ENCODE results near the gene IQCN. TPM values are rescaled to one million over a fixed set of nuclear protein-coding genes. Genes with fewer than 3 reads are reported as not detected.

Gene IQCN
- total and polyA plus RNA-seq, 2 donors = 1.3 to 1.8 TPM

GRCh38 chr19:18271433-18271841, 2.8 kb downstream of the IQCN start:
- Histone ChIP-seq H3K36me3 (ENCODE audit: insufficient read depth) (peaks cover 2% of the 10 kb centered on the region), H3K4me3 (ENCODE audit: low read depth, low read length) (no peak overlapping the region), H3K27ac (ENCODE audit: low read depth) (no peak overlapping the region), H3K4me1 (ENCODE audit: insufficient read depth) (peaks cover 2% of the 10 kb centered on the region)
- whole genome bisulfite sequencing = 29% methylated on average over 6 of the region's 6 CpGs
- no peak for DNase-seq (ENCODE audit: extremely low spot score)

- Histone ChIP-seq H3K4me1 (ENCODE audit: insufficient read depth) (no peaks in the 10 kb centered on the region), H3K36me3 (ENCODE audit: insufficient read depth) (peaks cover 4% of the 10 kb centered on the region), H3K27ac (ENCODE audit: low read depth) (no peak overlapping the region), H3K4me3 (ENCODE audit: low read depth, low read length) (no peak overlapping the region)
- WGBS = 88% methylated on average over 9 of the region's 9 CpGs
- DNase-seq (ENCODE audit: extremely low spot score) = no peak
These were observed 3.9 kb downstream of the IQCN start for GRCh38 chr19:18270326-18270725.

- peaks cover 6% of the 10 kb centered on the region for H3K36me3 ChIP-seq (ENCODE audit: insufficient read depth)
- WGBS = 77% methylated on average over 2 of the region's 2 CpGs
- H3K27ac ChIP-seq (ENCODE audit: low read depth) = no peak overlapping the region
- no peaks in the 10 kb centered on the region for H3K4me1 ChIP-seq (ENCODE audit: insufficient read depth)
- no peak overlapping the region for H3K4me3 ChIP-seq (ENCODE audit: low read depth, low read length)
- DNase-seq (ENCODE audit: extremely low spot score) = no peak
These were observed 5.1 kb downstream of the IQCN start for GRCh38 chr19:18269070-18269723.

- WGBS = 91% methylated on average over 42 of the region's 42 CpGs
- DNase-seq (ENCODE audit: extremely low spot score) = no peak
- no peak overlapping the region for H3K4me3 ChIP-seq (ENCODE audit: low read depth, low read length)
- peaks cover 6% of the 10 kb centered on the region for H3K36me3 ChIP-seq (ENCODE audit: insufficient read depth)
- H3K4me1 ChIP-seq (ENCODE audit: insufficient read depth) = no peaks in the 10 kb centered on the region
- no peak overlapping the region for H3K27ac ChIP-seq (ENCODE audit: low read depth)
These were observed 7.2 kb downstream of the IQCN start for GRCh38 chr19:18266771-18267686.

GRCh38 chr19:18265582-18265981, 8.7 kb downstream of the IQCN start:
- Histone ChIP-seq H3K4me3 (ENCODE audit: low read depth, low read length) (no peak overlapping the region), H3K36me3 (ENCODE audit: insufficient read depth) (peaks cover 6% of the 10 kb centered on the region), H3K4me1 (ENCODE audit: insufficient read depth) (no peaks in the 10 kb centered on the region), H3K27ac (ENCODE audit: low read depth) (no peak overlapping the region)
- 93% methylated on average over 7 of the region's 7 CpGs for WGBS
- no peak for DNase-seq (ENCODE audit: extremely low spot score)

- no peak overlapping the region for H3K4me3 ChIP-seq (ENCODE audit: low read depth, low read length)
- WGBS = 95% methylated on average over 23 of the region's 23 CpGs
- no peak overlapping the region for H3K27ac ChIP-seq (ENCODE audit: low read depth)
- DNase-seq (ENCODE audit: extremely low spot score) = no peak
- H3K4me1 ChIP-seq (ENCODE audit: insufficient read depth) = no peaks in the 10 kb centered on the region
- H3K36me3 ChIP-seq (ENCODE audit: insufficient read depth) = peaks cover 6% of the 10 kb centered on the region
These were observed 9.2 kb downstream of the IQCN start for GRCh38 chr19:18264971-18265540.

GRCh38 chr19:18264137-18264854, 10.0 kb downstream of the IQCN start:
- DNase-seq (ENCODE audit: extremely low spot score) = no peak
- Histone ChIP-seq H3K4me1 (ENCODE audit: insufficient read depth) (no peaks in the 10 kb centered on the region), H3K4me3 (ENCODE audit: low read depth, low read length) (no peak overlapping the region), H3K27ac (ENCODE audit: low read depth) (no peak overlapping the region), H3K36me3 (ENCODE audit: insufficient read depth) (peaks cover 6% of the 10 kb centered on the region)
- WGBS = 93% methylated on average over 23 of the region's 23 CpGs

GRCh38 chr19:18263324-18264136, 10.7 kb downstream of the IQCN start:
- WGBS = 83% methylated on average over 16 of the region's 16 CpGs
- peaks cover 6% of the 10 kb centered on the region for H3K36me3 ChIP-seq (ENCODE audit: insufficient read depth)

GRCh38 chr19:18262917-18263316, 11.3 kb downstream of the IQCN start:
- Histone ChIP-seq H3K36me3 (ENCODE audit: insufficient read depth) (peaks cover 6% of the 10 kb centered on the region), H3K27ac (ENCODE audit: low read depth) (no peak overlapping the region), H3K4me3 (ENCODE audit: low read depth, low read length) (no peak overlapping the region), H3K4me1 (ENCODE audit: insufficient read depth) (no peaks in the 10 kb centered on the region)
- 90% methylated on average over 10 of the region's 10 CpGs for WGBS
- no peak for DNase-seq (ENCODE audit: extremely low spot score)

More at GRCh38 chr19:18263324-18264136, 10.7 kb downstream of the IQCN start:
- Histone ChIP-seq H3K4me3 (ENCODE audit: low read depth, low read length) (no peak overlapping the region), H3K4me1 (ENCODE audit: insufficient read depth) (no peaks in the 10 kb centered on the region), H3K27ac (ENCODE audit: low read depth) (no peak overlapping the region)
- no peak for DNase-seq (ENCODE audit: extremely low spot score)

- Histone ChIP-seq H3K36me3 (ENCODE audit: insufficient read depth) (peaks cover 6% of the 10 kb centered on the region), H3K4me1 (ENCODE audit: insufficient read depth) (no peaks in the 10 kb centered on the region), H3K27ac (ENCODE audit: low read depth) (no peak overlapping the region), H3K4me3 (ENCODE audit: low read depth, low read length) (no peak overlapping the region)
- no peak for DNase-seq (ENCODE audit: extremely low spot score)
These were observed 12.1 kb downstream of the IQCN start for GRCh38 chr19:18262144-18262543.

GRCh38 chr19:18261474-18261873, 12.8 kb downstream of the IQCN start:
- 89% methylated on average over 2 of the region's 2 CpGs for WGBS
- no peak overlapping the region for H3K27ac ChIP-seq (ENCODE audit: low read depth)
- peaks cover 4% of the 10 kb centered on the region for H3K36me3 ChIP-seq (ENCODE audit: insufficient read depth)
- no peak overlapping the region for H3K4me3 ChIP-seq (ENCODE audit: low read depth, low read length)
- no peaks in the 10 kb centered on the region for H3K4me1 ChIP-seq (ENCODE audit: insufficient read depth)
- DNase-seq (ENCODE audit: extremely low spot score) = no peak

GRCh38 chr19:18259893-18260292, 14.4 kb downstream of the IQCN start:
- WGBS = 90% methylated on average over 4 of the region's 4 CpGs
- H3K36me3 ChIP-seq (ENCODE audit: insufficient read depth) = peaks cover 2% of the 10 kb centered on the region

More at GRCh38 chr19:18259893-18260292, 14.4 kb downstream of the IQCN start:
- H3K4me1 ChIP-seq (ENCODE audit: insufficient read depth) = no peaks in the 10 kb centered on the region
- no peak overlapping the region for H3K27ac ChIP-seq (ENCODE audit: low read depth)
- DNase-seq (ENCODE audit: extremely low spot score) = no peak
- H3K4me3 ChIP-seq (ENCODE audit: low read depth, low read length) = no peak overlapping the region

All from urinary bladder (tissue), 4 donors.